Endodermal cell (in vitro differentiated cells): ENCODE results near the gene CAPRIN1. TPM values are rescaled to one million over a fixed set of nuclear protein-coding genes. Genes with fewer than 3 reads are reported as not detected.

Experiments used
- DNase-seq: peaks from one replicate; pipeline ENCODE4 v3.0.0-alpha.2; 2017
- H3K27ac ChIP-seq: 2 replicates; pipeline ENCODE4 v1.5.1; 2013; ENCODE audit warnings: mild to moderate bottlenecking, low read depth, low read length, moderate library complexity
- H3K27me3 ChIP-seq: 2 replicates; pipeline ENCODE4 v1.6.1; 2013; ENCODE audit warnings: mild to moderate bottlenecking, low read length, moderate library complexity; ENCODE audit not compliant: insufficient read depth, control insufficient read depth, poor library complexity, severe bottlenecking
- H3K36me3 ChIP-seq: 2 replicates; pipeline ENCODE4 v1.7.0; 2013; ENCODE audit warnings: mild to moderate bottlenecking, low read length, moderate library complexity; ENCODE audit not compliant: control insufficient read depth, insufficient read depth
- H3K4me1 ChIP-seq: one replicate; pipeline ENCODE4 v1.7.0; 2013; ENCODE audit warnings: low read length; ENCODE audit not compliant: control insufficient read depth, insufficient read depth
- H3K4me3 ChIP-seq: 2 replicates; pipeline ENCODE4 v1.5.1; 2013; ENCODE audit warnings: mild to moderate bottlenecking, low read length, moderate library complexity
- H3K9ac ChIP-seq: 2 replicates; pipeline ENCODE4 v1.6.1; 2013; ENCODE audit warnings: mild to moderate bottlenecking, low read length, moderate library complexity; ENCODE audit not compliant: poor library complexity, severe bottlenecking; ENCODE audit errors: extremely low read depth
- H3K9me3 ChIP-seq: 2 replicates; pipeline ENCODE4 v1.6.1; 2013; ENCODE audit warnings: mild to moderate bottlenecking, low read length, moderate library complexity; ENCODE audit not compliant: control insufficient read depth
- H3K27ac Mint-ChIP-seq: 2 replicates; pipeline ENCODE4 v1.8.0; 2020; ENCODE audit warnings: mixed read lengths
- H3K27me3 Mint-ChIP-seq: 2 replicates; pipeline ENCODE4 v1.8.0; 2021; ENCODE audit warnings: mild to moderate bottlenecking, mixed read lengths; ENCODE audit not compliant: insufficient read depth
- H3K36me3 Mint-ChIP-seq: 2 replicates; pipeline ENCODE4 v1.8.0; 2020; ENCODE audit warnings: low read depth, mixed read lengths
- H3K4me1 Mint-ChIP-seq: 2 replicates; pipeline ENCODE4 v1.8.0; 2020; ENCODE audit warnings: mixed read lengths
- H3K4me3 Mint-ChIP-seq: 2 replicates; pipeline ENCODE4 v1.8.0; 2020; ENCODE audit warnings: mild to moderate bottlenecking, moderate library complexity, mixed read lengths
- H3K9me3 Mint-ChIP-seq: 2 replicates; pipeline ENCODE4 v1.8.0; 2020; ENCODE audit warnings: mild to moderate bottlenecking, mixed read lengths
- CTCF ChIP-seq: fragments of 200-600 bp; sonication (generic); conservative IDR thresholded peaks from 2 replicates; pipeline ENCODE4 v1.5.0; 2021; ENCODE audit warnings: antibody characterized with exemption, mild to moderate bottlenecking
- WGBS, 2 experiments: methylation state at CpG; one replicate each; pipeline versions ENCODE4 v1.1.5 to v1.1.7; 2013; ENCODE audit warnings: missing lambda C conversion rate in 2 of 2, mixed read lengths in 1 of 2; ENCODE audit not compliant: insufficient coverage in 1 of 2, insufficient read length in 1 of 2; 5-methylcytosine and 5-hydroxymethylcytosine counted together
- total RNA-seq, 2 donors: library from RNA; stranded (reverse); fragmentation: NEBNext Ultra II Directional in 1 of 2; extraction: Animal tissue kit (Norgen Biotek cat#: 25700) in 1 of 2; gene quantifications; 2 replicates in 1 of 2; 3 replicates in 1 of 2; pipeline ENCODE4 v1.2.1, GENCODE V29; 2021

Gene CAPRIN1
- total RNA-seq, 2 donors from 2014 or later: 226 to 241 TPM

GRCh38 chr11:34143048-34143447, 91.5 kb downstream of the CAPRIN1 start:
- Histone ChIP-seq H3K27me3 (no peaks in the 10 kb centered on the region), H3K9me3 (no peaks in the 10 kb centered on the region), H3K27ac (no peak overlapping the region), H3K9ac (no peak overlapping the region), H3K36me3 (peaks cover 75% of the 10 kb centered on the region), H3K4me1 (no peaks in the 10 kb centered on the region), H3K4me3 (no peak overlapping the region)
- Mint-ChIP-seq H3K4me1 (no peaks in the 10 kb centered on the region), H3K36me3 (peaks cover 76% of the 10 kb centered on the region), H3K27ac (no peak overlapping the region), H3K27me3 (no peaks in the 10 kb centered on the region), H3K4me3 (no peak overlapping the region), H3K9me3 (no peaks in the 10 kb centered on the region)
- no peak for DNase-seq
- WGBS, 2 experiments: 88 to 100% methylated on average over 1 to 2 of the region's 2 CpGs
- TF ChIP-seq CTCF: no peak

- WGBS, 2 experiments: 94 to 95% methylated on average over 5 of the region's 5 CpGs
- H3K4me1 Mint-ChIP-seq: no peaks in the 10 kb centered on the region
- peak overlapping the region; percentile 60 for H3K27ac Mint-ChIP-seq
- H3K4me3 Mint-ChIP-seq: no peak overlapping the region
- Histone ChIP-seq H3K4me3 (no peak overlapping the region), H3K9me3 (no peaks in the 10 kb centered on the region), H3K9ac (no peak overlapping the region), H3K4me1 (no peaks in the 10 kb centered on the region), H3K27ac (no peak overlapping the region), H3K27me3 (no peaks in the 10 kb centered on the region), H3K36me3 (peaks cover 69% of the 10 kb centered on the region)
- no peak for DNase-seq
- H3K36me3 Mint-ChIP-seq: peaks cover 70% of the 10 kb centered on the region
- no peaks in the 10 kb centered on the region for H3K27me3 Mint-ChIP-seq
- no peaks in the 10 kb centered on the region for H3K9me3 Mint-ChIP-seq
- no peak for TF ChIP-seq CTCF
Measured at GRCh38 chr11:34145073-34145472, 93.5 kb downstream of the CAPRIN1 start.

GRCh38 chr11:34145847-34146381, 94.4 kb downstream of the CAPRIN1 start:
- no peaks in the 10 kb centered on the region for H3K4me1 Mint-ChIP-seq
- H3K4me3 ChIP-seq: no peak overlapping the region
- no peaks in the 10 kb centered on the region for H3K9me3 Mint-ChIP-seq
- H3K27me3 Mint-ChIP-seq: no peaks in the 10 kb centered on the region
- DNase-seq: no peak
- no peaks in the 10 kb centered on the region for H3K27me3 ChIP-seq
- H3K36me3 Mint-ChIP-seq: peaks cover 64% of the 10 kb centered on the region
- H3K4me1 ChIP-seq: no peaks in the 10 kb centered on the region
- H3K27ac ChIP-seq: no peak overlapping the region
- no peaks in the 10 kb centered on the region for H3K9me3 ChIP-seq
- no peak overlapping the region for H3K9ac ChIP-seq
- peaks cover 70% of the 10 kb centered on the region for H3K36me3 ChIP-seq
- no peak for TF ChIP-seq CTCF
- WGBS, 2 experiments: 91 to 92% methylated on average over 8 of the region's 8 CpGs
- no peak overlapping the region for H3K4me3 Mint-ChIP-seq
- no peak overlapping the region for H3K27ac Mint-ChIP-seq
